IMR-90 (cell line): Measurements from ENCODE around the gene IL17C. TPM values are rescaled to one million over a fixed set of nuclear protein-coding genes. Genes with fewer than 3 reads are reported as not detected.

Experiments used
- ATAC-seq: fragments of 200-7000 bp; cut with Tn5 transposase; 2 replicates; pipeline ENCODE4 v1.9.1; 2020; ENCODE audit warnings: low read depth, mild to moderate bottlenecking, moderate library complexity
- BruUV-seq: library from RNA; stranded (reverse); fragments of 400-500 nt; replicated peaks from 2 replicates; lab custom pipeline; 2021; lab: Mats Ljungman, UMichigan
- CTCF ChIA-PET: fragments of 300-600 bp; formaldehyde crosslinking; extraction: SDS; loops from one replicate; lab custom pipeline; 2021; ENCODE audit warnings: antibody characterized with exemption; lab: Yijun Ruan, JAX
- POLR2A ChIA-PET: fragments of 300-600 bp; sonication (Branson Sonifier 250); formaldehyde crosslinking; loops from one replicate; lab custom pipeline; 2022; ENCODE audit warnings: antibody characterized with exemption; ENCODE audit not compliant: unreplicated experiment; lab: Charles Lee
- DNase-seq: peaks from one replicate; pipeline ENCODE4 v3.0.0; 2013
- H2AFZ ChIP-seq: replicated peaks from 2 replicates; pipeline ENCODE3; 2013; ENCODE audit warnings: low read length, mild to moderate bottlenecking; ENCODE audit not compliant: poor library complexity
- H2AK5ac ChIP-seq: 2 replicates; pipeline ENCODE4 v1.6.1; 2013; ENCODE audit warnings: low read depth, low read length, inconsistent platforms
- H2AK9ac ChIP-seq: replicated peaks from 2 replicates; pipeline ENCODE3; 2013; ENCODE audit warnings: mild to moderate bottlenecking, low read depth, low read length, moderate library complexity; ENCODE audit not compliant: poor library complexity
- H2BK120ac ChIP-seq: 2 replicates; pipeline ENCODE4 v1.6.1; 2013; ENCODE audit warnings: low read depth, low read length, inconsistent platforms
- H2BK15ac ChIP-seq: 3 replicates; pipeline ENCODE4 v1.6.1; 2013; ENCODE audit warnings: low read depth, low read length, inconsistent platforms
- H2BK20ac ChIP-seq: 2 replicates; pipeline ENCODE4 v1.6.1; 2013; ENCODE audit warnings: low read depth, mild to moderate bottlenecking, inconsistent platforms, low read length, moderate library complexity
- H2BK5ac ChIP-seq: 2 replicates; pipeline ENCODE4 v1.6.1; 2013; ENCODE audit warnings: mild to moderate bottlenecking, low read depth, low read length, inconsistent platforms; ENCODE audit not compliant: poor library complexity, severe bottlenecking
- H3K14ac ChIP-seq: replicated peaks from 2 replicates; pipeline ENCODE4 v1.6.1; 2013; ENCODE audit warnings: low read depth, low read length, inconsistent platforms
- H3K18ac ChIP-seq: 2 replicates; pipeline ENCODE4 v1.6.1; 2013; ENCODE audit warnings: low read depth, low read length, control low read depth
- H3K23ac ChIP-seq: 2 replicates; pipeline ENCODE4 v1.6.1; 2013; ENCODE audit warnings: low read depth, low read length, inconsistent platforms
- H3K27ac ChIP-seq: 2 replicates; pipeline ENCODE4 v1.5.1; 2013; ENCODE audit warnings: mild to moderate bottlenecking, control low read depth, low read length; ENCODE audit not compliant: insufficient read depth
- H3K27me3 ChIP-seq: 2 replicates; pipeline ENCODE4 v1.6.1; 2013; ENCODE audit warnings: low read length; ENCODE audit not compliant: control insufficient read depth, insufficient read depth
- H3K36me3 ChIP-seq: 2 replicates; pipeline ENCODE4 v1.6.1; 2013; ENCODE audit warnings: low read length, mixed read lengths; ENCODE audit not compliant: control insufficient read depth, insufficient read depth
- H3K4ac ChIP-seq: 2 replicates; pipeline ENCODE4 v1.6.1; 2013; ENCODE audit warnings: low read depth, low read length, inconsistent platforms
- H3K4me1 ChIP-seq: 2 replicates; pipeline ENCODE4 v1.6.1; 2013; ENCODE audit warnings: low read length, mixed read lengths; ENCODE audit not compliant: control insufficient read depth, insufficient read depth
- H3K4me2 ChIP-seq: 2 replicates; pipeline ENCODE4 v1.6.1; 2013; ENCODE audit warnings: low read depth, mild to moderate bottlenecking, control low read depth, low read length, moderate library complexity
- H3K4me3 ChIP-seq: 2 replicates; pipeline ENCODE4 v1.5.1; 2013; ENCODE audit warnings: low read depth, mild to moderate bottlenecking, control low read depth, low read length, moderate library complexity; ENCODE audit not compliant: insufficient read depth
- H3K56ac ChIP-seq: 2 replicates; pipeline ENCODE4 v1.6.1; 2013; ENCODE audit warnings: low read length, inconsistent platforms; ENCODE audit not compliant: insufficient read depth; ENCODE audit errors: extremely low read depth
- H3K79me1 ChIP-seq, 2 experiments: 2 replicates each; pipeline ENCODE4 v1.6.1; 2013; ENCODE audit warnings: low read length in 2 of 2, inconsistent platforms in 1 of 2, low read depth in 1 of 2
- H3K9ac ChIP-seq: 2 replicates; pipeline ENCODE4 v1.6.1; 2013; ENCODE audit warnings: low read depth, low read length, control low read depth
- H3K9me1 ChIP-seq: 2 replicates; pipeline ENCODE4 v1.6.1; 2013; ENCODE audit warnings: low read length, inconsistent platforms; ENCODE audit not compliant: insufficient read depth
- H3K9me3 ChIP-seq: 2 replicates; pipeline ENCODE4 v1.6.1; 2013; ENCODE audit warnings: low read length; ENCODE audit not compliant: control insufficient read depth, insufficient read depth
- H4K20me1 ChIP-seq: 2 replicates; pipeline ENCODE4 v1.6.1; 2013; ENCODE audit warnings: low read length, inconsistent platforms; ENCODE audit not compliant: insufficient read depth
- H4K5ac ChIP-seq: 2 replicates; pipeline ENCODE4 v1.6.1; 2013; ENCODE audit warnings: mild to moderate bottlenecking, low read depth, low read length, control low read depth
- H4K8ac ChIP-seq, 2 experiments: 2 replicates each; pipeline ENCODE4 v1.6.1; 2013; ENCODE audit warnings: low read depth in 2 of 2, low read length in 2 of 2, control low read depth in 1 of 2, inconsistent platforms in 1 of 2
- H4K91ac ChIP-seq: 2 replicates; pipeline ENCODE4 v1.6.1; 2013; ENCODE audit warnings: low read depth, low read length, inconsistent platforms; ENCODE audit not compliant: insufficient read depth
- BHLHE40 ChIP-seq: fragments of 150-350 bp; IDR thresholded peaks from 2 replicates; pipeline ENCODE4 v1.6.1; 2016; ENCODE audit warnings: mild to moderate bottlenecking, low read depth, low read length
- FOS ChIP-seq: fragments of 150-350 bp; IDR thresholded peaks from 2 replicates; pipeline ENCODE4 v1.6.1; 2016; ENCODE audit warnings: low read depth, low read length
- MAZ ChIP-seq: IDR thresholded peaks from 2 replicates; pipeline ENCODE4 v1.6.1; 2012; ENCODE audit warnings: low read depth, mild to moderate bottlenecking, low read length, improper control_type of control experiment, moderate library complexity, borderline replicate concordance
- MXI1 ChIP-seq: IDR thresholded peaks from 2 replicates; pipeline ENCODE4 v1.6.1; 2012; ENCODE audit warnings: low read depth, mild to moderate bottlenecking, low read length, moderate library complexity, borderline replicate concordance
- NFE2L2 ChIP-seq: fragments of 150-350 bp; IDR thresholded peaks from 2 replicates; pipeline ENCODE4 v1.6.1; 2016; ENCODE audit warnings: low read depth, mild to moderate bottlenecking, low read length
- POLR2A ChIP-seq: IDR thresholded peaks from 2 replicates; pipeline ENCODE4 v1.6.1; 2012; ENCODE audit warnings: mild to moderate bottlenecking, low read depth, low read length
- RCOR1 ChIP-seq: IDR thresholded peaks from 2 replicates; pipeline ENCODE4 v1.6.1; 2012; ENCODE audit warnings: mild to moderate bottlenecking, low read length, improper control_type of control experiment; ENCODE audit not compliant: insufficient replicate concordance
- RFX5 ChIP-seq: IDR thresholded peaks from 2 replicates; pipeline ENCODE4 v1.8.0; 2012; ENCODE audit warnings: low read depth, mild to moderate bottlenecking, low read length, moderate library complexity
- SMC3 ChIP-seq: fragments of 150-350 bp; IDR thresholded peaks from 2 replicates; pipeline ENCODE4 v1.6.1; 2016; ENCODE audit warnings: low read depth, mild to moderate bottlenecking, antibody characterized with exemption, low read length, moderate library complexity
- whole genome bisulfite sequencing, 2 experiments: methylation state at CpG; one replicate each; pipeline versions ENCODE4 v1.1.5 to v1.1.7; 2013; ENCODE audit warnings: missing lambda C conversion rate in 2 of 2; ENCODE audit not compliant: insufficient read length in 1 of 2; ENCODE audit errors: extremely low coverage in 2 of 2; 5-methylcytosine and 5-hydroxymethylcytosine counted together
- dilution Hi-C: fragments of 300-500 bp; cut with HindIII; formaldehyde crosslinking; loops from one replicate; pipeline ENCODE4 v1.14.3; 2018; ENCODE audit warnings: low sequenced_read_pairs; ENCODE audit not compliant: unreplicated experiment
- in situ Hi-C: fragments of 300-500 bp; cut with MboI; formaldehyde crosslinking; loops from 3 replicates; pipeline ENCODE4 v1.14.3; 2019; ENCODE audit warnings: low sequenced_read_pairs, inconsistent platforms, mixed read lengths
- intact Hi-C: fragments of 100-400 bp; cut with micrococcal nuclease; formaldehyde crosslinking; loops from 2 replicates; pipeline ENCODE4 v1.10.0; 2022
- polyA plus RNA-seq, 3 experiments: library from polyadenylated mRNA; depleted of rRNA; stranded (reverse); fragments of >200 nt; gene quantifications; 2 replicates each; pipeline ENCODE4 v1.2.3, GENCODE V29; 2012; ENCODE audit warnings: low replicate concordance in 1 of 3
- total RNA-seq: library from RNA; depleted of rRNA; stranded (reverse); fragments of >200 nt; gene quantifications from 2 replicates; pipeline ENCODE4 v1.2.3, GENCODE V29; 2012
- TF ChIP-seq, protein P1 (sequence below): fragments of 150-350 bp; IDR thresholded peaks from 2 replicates; pipeline ENCODE4 v1.6.1; 2017; ENCODE audit warnings: mild to moderate bottlenecking, antibody characterized with exemption, low read length, low read depth

The IL17C gene
- total and polyA plus RNA-seq, 2 of the 4 experiments (the other 2 are of a cell fraction): 0.09 TPM; not detected in 1

DNA sequence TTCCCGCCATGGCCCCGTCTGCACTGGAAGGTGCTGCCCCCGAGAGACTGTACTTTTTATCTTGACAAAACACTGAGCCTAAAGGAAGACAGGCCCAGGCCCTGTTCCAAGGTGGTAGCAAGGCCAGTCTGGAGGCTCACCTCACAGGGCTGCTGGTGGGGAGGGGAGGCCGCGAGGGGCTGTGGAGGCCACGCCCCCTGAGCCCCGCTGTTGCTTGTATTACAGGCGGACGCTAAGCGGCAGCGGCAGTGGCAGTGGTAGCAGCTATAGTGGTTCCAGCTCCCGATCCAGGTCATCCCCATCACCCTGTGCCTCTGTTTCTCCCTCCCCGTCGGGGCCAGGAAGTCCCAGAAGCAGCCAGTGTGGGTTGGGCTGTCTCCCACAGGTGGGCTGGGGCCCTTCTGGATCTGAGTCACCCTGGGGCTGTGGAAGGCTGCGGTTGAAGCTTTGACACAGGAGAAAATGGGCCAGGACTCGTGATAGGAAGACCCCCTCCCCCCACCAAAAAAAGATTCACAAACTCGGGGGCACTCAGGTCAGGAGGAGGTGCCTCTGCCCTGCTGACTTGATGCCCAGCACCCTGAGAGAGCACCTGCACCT is 13.3 kb upstream of the IL17C start:
- CTCF ChIA-PET: no interaction called here
- no peaks in the 10 kb centered on the region for H3K27me3 ChIP-seq

More for the DNA sequence above, 13.3 kb upstream of the IL17C start:
- ATAC-seq: no peak
- no peak overlapping the region for H2AK5ac ChIP-seq
- intact Hi-C loops: no loop called here
- no peak overlapping the region for H4K8ac ChIP-seq
- peaks cover 66% of the 10 kb centered on the region for H3K36me3 ChIP-seq
- no peak overlapping the region for H3K4me2 ChIP-seq
- POLR2A ChIA-PET: no interaction called here
- H3K4me3 ChIP-seq: no peak overlapping the region
- H3K14ac ChIP-seq: no peak overlapping the region
- no peak for TF ChIP-seq MXI1
- no peak for TF ChIP-seq RCOR1
- no peak for TF ChIP-seq NFE2L2
- TF ChIP-seq SMC3: no peak
- TF ChIP-seq FOS: no peak
- TF ChIP-seq MAZ: no peak
- TF ChIP-seq, protein P1, sequence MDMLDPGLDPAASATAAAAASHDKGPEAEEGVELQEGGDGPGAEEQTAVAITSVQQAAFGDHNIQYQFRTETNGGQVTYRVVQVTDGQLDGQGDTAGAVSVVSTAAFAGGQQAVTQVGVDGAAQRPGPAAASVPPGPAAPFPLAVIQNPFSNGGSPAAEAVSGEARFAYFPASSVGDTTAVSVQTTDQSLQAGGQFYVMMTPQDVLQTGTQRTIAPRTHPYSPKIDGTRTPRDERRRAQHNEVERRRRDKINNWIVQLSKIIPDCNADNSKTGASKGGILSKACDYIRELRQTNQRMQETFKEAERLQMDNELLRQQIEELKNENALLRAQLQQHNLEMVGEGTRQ: no peak
- no peak for TF ChIP-seq RFX5
- TF ChIP-seq POLR2A: no peak
- TF ChIP-seq BHLHE40: no peak
- no peak overlapping the region for H2BK120ac ChIP-seq
- no peak overlapping the region for H2AFZ ChIP-seq
- no peak overlapping the region for H2BK5ac ChIP-seq
- H3K18ac ChIP-seq: no peak overlapping the region
- H2BK15ac ChIP-seq: no peak overlapping the region
- H3K4me1 ChIP-seq: peaks cover 2% of the 10 kb centered on the region; the same call in 1 of the 2 replicates
- no peak overlapping the region for H3K4ac ChIP-seq
- H2BK20ac ChIP-seq: no peak overlapping the region
- no peak overlapping the region for H4K5ac ChIP-seq
- no peak overlapping the region for H3K56ac ChIP-seq
- DNase-seq: no peak
- H4K20me1 ChIP-seq: peaks cover 29% of the 10 kb centered on the region
- no peaks in the 10 kb centered on the region for H3K9me3 ChIP-seq
- H3K27ac ChIP-seq: no peak overlapping the region
- dilution Hi-C loops: no loop called here
- peaks cover 4% of the 10 kb centered on the region; the same call in 1 of the 2 replicates for H3K9me1 ChIP-seq
- no TSS peak for BruUV-seq
- H4K91ac ChIP-seq: no peak overlapping the region
- H2AK9ac ChIP-seq: no peak overlapping the region
- WGBS, 2 experiments: 40% methylated on average over 1 of the region's 17 CpGs; no CpG with 5 or more reads in 1 of the 2 experiments
- H3K23ac ChIP-seq: no peak overlapping the region
- H3K79me1 ChIP-seq: peaks cover 8 to 29% of the 10 kb centered on the region in 2 experiments
- in situ Hi-C loops: no loop called here
- H3K9ac ChIP-seq: no peak overlapping the region
